GM12864 (cell line): ENCODE measurements around the gene C1orf159.
A peak's percentile ranks its signal among the peaks of the same experiment; 100 is the strongest.

Experiments
- DNase-seq: peaks from one replicate; pipeline ENCODE4 v3.0.0-alpha.2; 2011; ENCODE audit warnings: low read depth
- H3K4me3 ChIP-seq: 2 replicates; pipeline ENCODE4 v1.5.1; 2011; ENCODE audit warnings: mild to moderate bottlenecking, low read depth, low read length, control low read depth
- CTCF ChIP-seq: IDR thresholded peaks from 2 replicates; pipeline ENCODE4 v1.5.1; 2011; ENCODE audit warnings: low read depth, mild to moderate bottlenecking, moderate library complexity, low read length, control low read depth, inconsistent platforms; ENCODE audit errors: missing control alignments

The C1orf159 gene

GRCh38 chr1:1115136-1115785, 628 bp downstream of the C1orf159 start:
- no peak for TF ChIP-seq CTCF
- peak overlapping the region; percentile 68 for H3K4me3 ChIP-seq
- no peak for DNase-seq

- DNase-seq: no peak
- no peak for TF ChIP-seq CTCF
- H3K4me3 ChIP-seq: no peak overlapping the region
Observed at GRCh38 chr1:1114431-1114830, 1.5 kb downstream of the C1orf159 start.

- no peak for TF ChIP-seq CTCF
- DNase-seq: no peak
- H3K4me3 ChIP-seq: no peak overlapping the region
Observed at GRCh38 chr1:1112237-1112985, 3.5 kb downstream of the C1orf159 start.

- no peak overlapping the region for H3K4me3 ChIP-seq
- DNase-seq: no peak
- no peak for TF ChIP-seq CTCF
Observed at GRCh38 chr1:1111516-1112236, 4.2 kb downstream of the C1orf159 start.

GRCh38 chr1:1110561-1110971, 5.3 kb downstream of the C1orf159 start:
- no peak overlapping the region for H3K4me3 ChIP-seq
- TF ChIP-seq CTCF: no peak
- no peak for DNase-seq

- DNase-seq: no peak
- no peak overlapping the region for H3K4me3 ChIP-seq
- no peak for TF ChIP-seq CTCF
Observed at GRCh38 chr1:1109743-1110142, 6.1 kb downstream of the C1orf159 start.
